Measurements from ENCODE around the gene PALD1.
"Not testable (repeated sequence)": the region's sequence is repeated elsewhere in the genome, so short reads cannot be mapped to it uniquely, and the experiment has no call there.

PALD1 gene

GRCh38 chr10:70604106-70604505 lies 125.5 kb downstream of the PALD1 start:
- no peak for DNase-seq (ENCODE audit: low read depth, low spot score)

GRCh38 chr10:70605161-70605560 lies 126.6 kb downstream of the PALD1 start:
- no peak for DNase-seq (ENCODE audit: low read depth, low spot score)

GRCh38 chr10:70607936-70608335 lies 129.4 kb downstream of the PALD1 start:
- no peak for DNase-seq (ENCODE audit: low read depth, low spot score)

GRCh38 chr10:70613941-70614340 lies 135.4 kb downstream of the PALD1 start:
- no peak for DNase-seq (ENCODE audit: low read depth, low spot score)

GRCh38 chr10:70614364-70614763 lies 135.8 kb downstream of the PALD1 start:
- DNase-seq (ENCODE audit: low read depth, low spot score) = not testable (repeated sequence)

GRCh38 chr10:70615211-70615610 lies 136.6 kb downstream of the PALD1 start:
- DNase-seq (ENCODE audit: low read depth, low spot score) = no peak

GRCh38 chr10:70615784-70616522 lies 137.4 kb downstream of the PALD1 start:
- DNase-seq (ENCODE audit: low read depth, low spot score) = no peak

- DNase-seq (ENCODE audit: low read depth, low spot score) = no peak
These were observed 138.2 kb downstream of the PALD1 start for GRCh38 chr10:70616761-70617160.

Measured in activated CD4-positive, CD25-positive, alpha-beta regulatory T cell treated with anti-CD3 and anti-CD28 coated beads, Interleukin-2, amount 50 U/mL, for 16 hours (primary cell).